K562 (cell line): ENCODE results near the gene TOM1L1. TPM values are rescaled to one million over a fixed set of nuclear protein-coding genes. Genes with fewer than 3 reads are reported as not detected.

Experiments
- AFF4 ChIP-seq: sonication (generic); formaldehyde crosslinking; IDR thresholded peaks from 2 replicates; pipeline ENCODE4 v1.8.0; 2023; ENCODE audit warnings: mild to moderate bottlenecking, missing genetic modification reagents
- CBX5 ChIP-seq: IDR thresholded peaks from 2 replicates; pipeline ENCODE4 v1.6.1; 2014; ENCODE audit warnings: low read depth, borderline replicate concordance
- E2F5 ChIP-seq: sonication (generic); formaldehyde crosslinking; IDR thresholded peaks from 2 replicates; pipeline ENCODE4 v1.8.0; 2022; ENCODE audit warnings: mild to moderate bottlenecking, missing genetic modification reagents
- ETS2 ChIP-seq: IDR thresholded peaks from 2 replicates; pipeline ENCODE4 v1.6.1; 2016; ENCODE audit warnings: borderline replicate concordance, missing genetic modification characterization, mild to moderate bottlenecking, moderate library complexity, missing compliant biosample characterization; ENCODE audit not compliant: poor library complexity, severe bottlenecking
- FOS ChIP-seq: IDR thresholded peaks from 3 replicates; pipeline ENCODE4 v1.6.1; 2011; ENCODE audit not compliant: insufficient read length; ENCODE audit errors: extremely low read depth
- FOXK2 ChIP-seq, 2 experiments: fragments of 450-650 bp; IDR thresholded peaks in 1 of 2; conservative IDR thresholded peaks in 1 of 2; 2 replicates each; pipeline ENCODE4 v1.6.1; 2016; ENCODE audit warnings: low read depth in 2 of 2, mild to moderate bottlenecking in 1 of 2
- MAZ ChIP-seq, 2 experiments: fragments of 450-650 bp in 1 of 2; sonication (generic) in 1 of 2; formaldehyde crosslinking; IDR thresholded peaks in 1 of 2; conservative IDR thresholded peaks in 1 of 2; 2 replicates each; pipeline versions ENCODE4 v1.4.0 to v1.5.0; 2020; ENCODE audit warnings: mild to moderate bottlenecking in 1 of 2, missing genetic modification reagents in 1 of 2
- MXD1 ChIP-seq: fragments of 250-450 bp; sonication (Bioruptor Pico); IDR thresholded peaks from 2 replicates; pipeline ENCODE4 v1.8.0; 2021; ENCODE audit warnings: borderline replicate concordance, mild to moderate bottlenecking, moderate library complexity; ENCODE audit not compliant: poor library complexity, severe bottlenecking
- POLR2AphosphoS2 ChIP-seq: IDR thresholded peaks from 2 replicates; pipeline ENCODE4 v1.6.1; 2012; ENCODE audit warnings: low read length, improper control_type of control experiment
- TAF1 ChIP-seq: IDR thresholded peaks from 2 replicates; pipeline ENCODE4 v1.6.1; 2011; ENCODE audit warnings: mild to moderate bottlenecking, low read length, moderate library complexity; ENCODE audit not compliant: insufficient read depth, control insufficient read depth, severe bottlenecking; ENCODE audit errors: extremely low read depth
- UBTF ChIP-seq, 2 experiments: IDR thresholded peaks; 2 replicates each; pipeline ENCODE4 v1.6.1; 2012; ENCODE audit warnings: improper control_type of control experiment in 2 of 2, low read depth in 2 of 2, low read length in 2 of 2, borderline replicate concordance in 1 of 2
- ZNF146 ChIP-seq: IDR thresholded peaks from one replicate; pipeline ENCODE4 v1.6.1; 2018; ENCODE audit warnings: missing compliant biosample characterization; ENCODE audit not compliant: unreplicated experiment
- ZNF398 ChIP-seq: fragments of 250-450 bp; sonication (Bioruptor Pico); IDR thresholded peaks from 2 replicates; pipeline ENCODE4 v1.8.0; 2021; ENCODE audit warnings: moderate library complexity, mild to moderate bottlenecking, inconsistent platforms
- ZNF511 ChIP-seq: sonication (generic); formaldehyde crosslinking; IDR thresholded peaks from 2 replicates; pipeline ENCODE4 v1.8.0; 2022; ENCODE audit warnings: mild to moderate bottlenecking, missing genetic modification reagents
- polyA plus RNA-seq, 8 experiments: library from polyadenylated mRNA; depleted of rRNA in 4 of 8; stranded (reverse) in 5 of 8; unstranded in 3 of 8; fragments of >200 nt; fragmentation: Nextera tagmentation in 2 of 8; fragmentation: Illumina TruSeq in 1 of 8; extraction: Ambion mirVana in 2 of 8; extraction: Trizol in 1 of 8; gene quantifications; 2 replicates each; pipeline versions ENCODE4 v1.2.1 to v1.2.3, GENCODE V29; 2011 to 2014; ENCODE audit warnings: inconsistent platforms in 1 of 8, missing spikeins in 1 of 8
- total RNA-seq, 7 experiments: library from RNA; depleted of rRNA in 6 of 7; stranded (reverse); fragments of >200 nt in 6 of 7; fragmentation: Illumina TruSeq in 2 of 7; extraction: Trizol in 2 of 7; gene quantifications; 2 replicates each; pipeline versions ENCODE4 v1.2.1 to v1.2.3, GENCODE V29; 2011 to 2021; ENCODE audit warnings: low replicate concordance in 1 of 7

The TOM1L1 gene
- total and polyA plus RNA-seq, 9 of the 15 experiments (the other 6 are each of a cell fraction or from before 2014, with no cell fraction given), result 21.3 to 74.3 (median 31.0) TPM

- TF ChIP-seq UBTF (IDR thresholded peaks at IDR 0.05; ENCODE audit: borderline replicate concordance in 1 of 2, low read depth in 2 of 2, low read length in 2 of 2) (no peak), MXD1 (no peak), CBX5 (no peak), ZNF146 (CRISPR knock-in tag) (no peak), MAZ (CRISPR knock-in tag; conservative IDR thresholded peaks at IDR 0.05 in 1 of 2, IDR thresholded peaks at IDR 0.05 in 1 of 2) (peak in 1 of 2 experiments; percentile 26; a peak in 1 of 4 replicates), E2F5 (CRISPR knock-in tag) (no peak), FOS (no peak), TAF1 (peak; percentile 70), POLR2AphosphoS2 (no peak), ETS2 (tag) (no peak), AFF4 (CRISPR knock-in tag) (no peak), ZNF398 (CRISPR knock-in tag) (no peak), ZNF511 (CRISPR knock-in tag) (no peak), FOXK2 (conservative IDR thresholded peaks at IDR 0.05 in 1 of 2, IDR thresholded peaks at IDR 0.05 in 1 of 2; ENCODE audit: low read depth in 2 of 2) (peak in 1 of 2 experiments; percentile 56; a peak in 1 of 4 replicates)
Observed at GRCh38 chr17:54860617-54861470, 39.8 kb upstream of the TOM1L1 start (continued).
